ENCODE results near the gene JOSD1.
"Not testable (repeated sequence)": the region's sequence is repeated elsewhere in the genome, so short reads cannot be mapped to it uniquely, and the experiment has no call there.

Gene JOSD1

GRCh38 chr22:38684895-38685294, 15.8 kb downstream of the JOSD1 start:
- no peak for DNase-seq (ENCODE audit: low spot score)

- DNase-seq (ENCODE audit: low spot score) = peak; percentile 90
Observed at GRCh38 chr22:38681582-38682335, 19.0 kb downstream of the JOSD1 start, which contains the start of gene TOMM22. Gene TOMM22, plus strand, starts transcription at chr22:38681957. Its CDS starts 22 bp downstream, at chr22:38681979.

- no peak for DNase-seq (ENCODE audit: low spot score)
Observed at GRCh38 chr22:38675833-38676232, 24.9 kb downstream of the JOSD1 start.

- no peak for DNase-seq (ENCODE audit: low spot score)
Observed at GRCh38 chr22:38674888-38675287, 25.9 kb downstream of the JOSD1 start.

- DNase-seq (ENCODE audit: low spot score) = peak; percentile 47
Observed at GRCh38 chr22:38657045-38657909, 43.5 kb downstream of the JOSD1 start.

GRCh38 chr22:38656256-38657044, 44.3 kb downstream of the JOSD1 start, which contains the start of the genes CBY1 and FAM227A:
Gene CBY1, plus strand, starts transcription at chr22:38656638. Its CDS starts 11,417 bp downstream, at chr22:38668055.
Gene FAM227A, minus strand, starts transcription at chr22:38656392. Its CDS starts 6,224 bp downstream, at chr22:38650168.
- peak; percentile 91 for DNase-seq (ENCODE audit: low spot score)

GRCh38 chr22:38655519-38656255, 45.1 kb downstream of the JOSD1 start:
- peak; percentile 2 for DNase-seq (ENCODE audit: low spot score)

- no peak for DNase-seq (ENCODE audit: low spot score)
Observed at GRCh38 chr22:38653741-38654140, 47.0 kb downstream of the JOSD1 start.

- peak; percentile 20 for DNase-seq (ENCODE audit: low spot score)
Observed at GRCh38 chr22:38652859-38653258, 47.9 kb downstream of the JOSD1 start.

GRCh38 chr22:38649841-38650522, 50.8 kb downstream of the JOSD1 start:
- peak; percentile 82 for DNase-seq (ENCODE audit: low spot score)

- no peak for DNase-seq (ENCODE audit: low spot score)
Observed at GRCh38 chr22:38645430-38645829, 55.3 kb downstream of the JOSD1 start.

- not testable (repeated sequence) for DNase-seq (ENCODE audit: low spot score)
Observed at GRCh38 chr22:38644245-38644644, 56.5 kb downstream of the JOSD1 start.

- no peak for DNase-seq (ENCODE audit: low spot score)
Observed at GRCh38 chr22:38641476-38642040, 59.2 kb downstream of the JOSD1 start.

- DNase-seq (ENCODE audit: low spot score) = peak; percentile 9
Observed at GRCh38 chr22:38638728-38639127, 62.0 kb downstream of the JOSD1 start.

GRCh38 chr22:38638216-38638615, 62.5 kb downstream of the JOSD1 start:
- DNase-seq (ENCODE audit: low spot score) = peak; percentile 27
